Measurements from ENCODE around the gene ZNF710.

ZNF710 gene

DNA sequence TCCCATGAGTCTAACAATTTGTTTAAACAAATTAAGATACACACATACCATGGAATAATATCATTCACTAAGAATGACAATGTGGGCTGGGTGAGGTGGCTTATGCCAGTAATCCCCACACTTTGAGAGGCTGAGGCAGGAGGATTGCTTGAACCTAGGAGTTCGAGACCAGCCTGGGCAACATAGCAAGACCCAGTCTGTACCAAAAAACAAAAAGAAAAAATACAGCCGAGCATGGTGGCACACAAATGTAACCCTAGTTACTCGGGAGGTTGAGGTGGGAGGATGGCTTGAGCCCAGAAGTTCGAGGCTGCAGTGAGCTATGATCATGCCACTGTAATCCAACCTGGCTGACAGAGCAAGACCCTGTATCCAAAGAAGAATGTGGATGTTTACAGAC lies 4.0 kb upstream of the ZNF710 start:
- DNase-seq = no peak

DNA sequence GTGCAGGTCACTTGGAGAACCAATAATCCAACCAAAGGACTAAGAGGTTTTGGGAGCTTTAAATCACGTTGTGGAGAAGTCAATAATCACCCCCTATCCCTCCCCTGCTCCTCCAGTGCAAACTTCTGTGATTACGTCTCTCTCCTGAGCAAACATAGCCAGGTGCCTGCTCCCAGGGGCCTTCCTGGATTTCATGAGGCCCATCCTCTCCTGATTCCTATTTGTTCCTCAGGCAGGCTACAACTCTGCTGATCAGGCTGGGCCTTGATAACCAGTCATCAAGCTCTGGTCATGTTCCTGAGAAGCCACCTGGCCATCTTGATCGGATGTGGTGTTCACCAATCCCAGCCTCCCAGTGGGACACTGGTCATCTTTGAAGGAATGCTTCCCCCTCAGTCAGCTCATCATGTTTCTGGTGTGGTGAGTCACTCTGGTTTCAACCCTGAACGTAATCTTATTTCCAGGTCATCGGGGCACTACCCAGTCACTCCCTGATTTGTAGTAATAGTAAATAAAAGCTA lies 2.9 kb upstream of the ZNF710 start:
- DNase-seq = peak; percentile 44 to 56

DNA sequence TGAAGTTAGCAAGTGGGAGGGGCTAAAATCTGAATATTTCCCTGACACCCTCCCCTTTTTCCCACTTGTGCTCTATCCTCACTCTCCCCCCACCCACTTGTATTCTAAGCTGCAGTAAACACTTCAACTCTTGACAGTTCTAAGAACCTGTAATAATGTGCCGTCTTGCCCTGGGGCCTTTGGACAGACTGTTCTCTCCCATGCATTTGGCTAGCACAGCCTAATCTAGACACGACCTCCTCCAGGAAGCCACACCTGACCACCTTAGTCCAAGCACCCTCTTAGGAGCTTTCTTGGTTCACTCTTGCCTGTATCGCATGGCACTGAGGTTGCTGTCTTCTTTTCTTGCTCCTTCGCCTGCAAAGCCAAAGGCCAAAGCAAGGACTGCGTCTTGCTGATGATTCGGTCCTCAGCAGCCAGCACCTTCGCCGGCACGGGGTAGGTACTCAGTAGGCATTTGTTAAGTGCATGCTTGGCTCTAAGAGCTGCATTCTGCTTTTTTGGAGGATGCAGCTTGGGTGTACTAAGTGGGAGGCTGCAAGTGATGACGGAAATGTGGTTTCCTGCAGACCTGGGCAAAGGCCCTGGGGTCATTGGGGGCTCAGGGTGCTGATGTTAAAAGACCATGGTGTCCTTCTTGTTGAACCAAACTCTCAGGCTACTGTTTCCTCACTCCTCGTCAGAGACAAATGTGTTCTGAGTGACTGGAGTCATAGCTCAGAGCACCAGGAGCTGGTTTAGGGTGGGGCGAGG lies 2.0 kb upstream of the ZNF710 start:
- peak in 1 of 2 donors; percentile 13 for DNase-seq

DNA sequence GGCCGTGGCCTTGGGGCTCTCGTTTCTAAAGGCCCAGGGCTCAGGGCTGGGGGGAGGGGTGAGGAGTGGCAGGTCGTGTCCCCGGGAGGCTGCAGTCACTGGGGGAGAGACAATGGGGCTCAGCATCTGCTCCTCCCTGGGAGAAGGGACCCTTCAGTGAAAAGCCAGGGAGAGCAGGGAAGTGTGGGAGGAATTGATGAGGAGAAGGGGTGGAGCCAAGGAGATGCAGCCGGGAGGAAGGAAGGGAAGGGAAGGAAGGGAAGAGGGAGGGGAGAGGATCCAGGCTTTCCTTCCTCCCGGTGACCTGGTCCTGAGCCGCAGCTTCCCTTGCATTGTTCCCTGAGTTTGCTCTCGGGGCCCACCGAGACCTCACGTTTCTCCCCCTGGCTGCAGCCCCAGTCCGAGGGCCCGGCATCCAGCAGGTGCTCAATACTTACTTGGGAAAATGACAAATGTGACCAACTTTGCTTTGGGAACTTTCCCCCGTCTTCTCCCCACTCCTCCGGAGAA lies 1.4 kb upstream of the ZNF710 start:
- no peak for DNase-seq

DNA sequence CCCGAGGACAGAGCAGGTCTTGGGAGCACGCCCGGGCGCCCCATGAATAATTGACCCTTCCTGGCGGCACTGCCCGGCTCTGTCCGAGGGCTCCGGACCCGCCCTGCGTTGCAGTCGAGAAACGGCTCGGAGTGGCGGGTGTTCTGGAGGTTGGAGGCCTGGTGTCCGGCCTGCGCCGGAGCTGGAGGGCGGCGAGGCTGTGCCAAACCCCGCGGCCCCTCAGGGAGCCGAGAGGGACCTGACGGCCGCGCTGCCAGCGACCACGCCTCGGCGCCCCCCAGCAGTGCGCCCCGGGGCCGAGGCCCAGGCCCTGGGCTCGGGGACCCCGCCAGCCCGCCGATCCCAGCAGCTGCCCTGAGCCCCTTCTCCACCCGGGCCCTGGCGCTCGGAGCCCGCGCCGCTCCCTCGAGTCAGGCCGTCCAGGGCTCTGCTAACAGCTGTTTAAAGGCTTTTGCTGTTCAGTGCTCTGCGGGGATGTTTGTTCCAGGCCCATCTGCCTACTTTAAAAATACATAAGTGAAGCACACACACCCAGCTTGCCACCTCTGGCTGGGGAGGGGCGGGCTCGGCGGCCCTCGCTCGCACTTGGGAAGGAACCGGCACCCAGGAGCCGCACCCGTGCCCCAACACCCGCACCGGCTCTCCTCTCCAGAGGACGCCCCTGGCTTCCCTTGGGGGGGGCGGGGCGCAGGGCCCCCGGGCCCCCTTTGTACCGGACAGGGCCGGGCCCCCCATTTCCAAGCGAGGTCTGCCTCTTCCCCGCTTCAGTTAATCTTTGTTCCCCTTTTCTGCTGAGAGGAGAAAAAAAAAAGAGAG lies 730 bp upstream of the ZNF710 start:
- DNase-seq = peak in 1 of 2 donors; percentile 22

DNA sequence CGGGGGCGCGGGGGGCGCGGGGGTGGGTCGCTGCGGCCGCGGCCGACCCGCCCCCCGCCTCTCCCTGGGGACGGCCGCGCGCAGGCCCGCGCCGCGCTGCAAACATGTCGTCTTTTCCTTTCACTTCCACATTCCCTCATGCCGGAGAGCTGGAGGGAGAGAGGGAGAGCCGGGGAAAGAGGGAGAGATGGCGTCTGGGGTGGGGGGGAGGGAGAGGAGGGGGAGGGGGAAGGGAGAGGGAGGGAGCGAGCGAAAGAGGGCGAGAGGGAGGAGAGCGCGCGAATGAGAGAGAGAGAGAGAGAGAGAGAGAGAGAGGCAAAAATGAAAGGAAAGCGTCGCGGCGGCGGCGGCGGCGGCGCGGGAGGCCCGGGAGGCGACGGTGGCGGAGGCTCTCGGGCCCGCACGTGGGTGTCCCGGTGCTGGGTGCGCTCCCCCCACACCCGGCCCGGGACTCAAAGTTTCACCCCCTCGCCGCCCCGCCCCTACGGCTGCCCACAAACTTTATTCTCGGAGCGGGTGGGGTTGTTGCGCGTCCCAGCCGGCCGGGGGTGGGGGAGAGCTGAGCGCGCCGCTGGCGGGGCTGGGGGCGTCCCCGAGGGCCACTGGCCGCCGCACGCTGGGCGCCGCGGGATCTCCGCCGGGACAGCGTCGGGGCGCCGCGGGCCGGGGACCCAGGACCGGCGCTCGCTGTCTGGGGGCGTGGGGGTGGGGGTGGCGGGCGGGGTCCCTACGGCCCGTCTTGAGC lies 731 bp downstream of the ZNF710 start:
- peak; percentile 54 to 70 for DNase-seq

DNA sequence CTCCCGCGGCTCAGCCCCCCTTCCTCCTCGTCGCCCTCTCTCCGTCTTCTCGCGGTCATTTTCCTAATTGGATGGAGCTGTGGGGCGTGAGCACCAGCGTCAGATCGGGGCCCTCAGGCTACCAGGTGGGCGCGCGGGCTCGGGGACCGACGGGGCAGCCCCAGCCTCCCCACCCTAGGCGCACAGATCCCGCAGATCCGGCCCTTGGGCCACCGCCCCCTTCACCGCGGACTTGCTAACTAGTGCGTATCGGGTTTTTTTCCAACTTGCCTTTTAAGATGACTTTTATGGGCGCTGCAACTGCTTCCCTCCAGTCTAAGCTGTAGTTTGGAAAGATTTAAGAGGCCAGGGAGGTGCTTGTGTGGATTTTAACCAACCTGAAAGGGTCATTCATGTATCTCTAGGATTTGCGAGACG lies 1.3 kb downstream of the ZNF710 start:
- DNase-seq = peak; percentile 34 to 57

DNA sequence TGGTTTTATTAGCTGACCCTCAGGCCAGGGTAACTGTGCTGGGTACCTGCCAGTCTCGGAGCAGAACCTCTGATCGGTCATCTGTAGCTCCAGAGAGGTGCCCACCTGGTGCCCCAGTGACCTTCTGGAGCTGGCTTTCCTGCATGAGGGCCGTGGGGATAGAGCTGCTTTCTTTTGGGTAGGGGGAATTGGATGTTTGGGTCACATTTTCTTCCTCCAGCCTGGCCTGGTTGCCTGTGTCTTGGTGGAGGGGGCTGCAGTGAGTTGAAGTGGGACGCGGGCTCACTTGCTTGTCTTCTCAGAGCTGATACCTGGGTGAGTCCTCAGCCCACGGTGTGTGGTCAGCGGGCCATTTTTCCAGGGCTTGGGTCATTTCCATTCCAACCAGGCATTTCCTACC lies 2.6 kb downstream of the ZNF710 start:
- no peak for DNase-seq

DNA sequence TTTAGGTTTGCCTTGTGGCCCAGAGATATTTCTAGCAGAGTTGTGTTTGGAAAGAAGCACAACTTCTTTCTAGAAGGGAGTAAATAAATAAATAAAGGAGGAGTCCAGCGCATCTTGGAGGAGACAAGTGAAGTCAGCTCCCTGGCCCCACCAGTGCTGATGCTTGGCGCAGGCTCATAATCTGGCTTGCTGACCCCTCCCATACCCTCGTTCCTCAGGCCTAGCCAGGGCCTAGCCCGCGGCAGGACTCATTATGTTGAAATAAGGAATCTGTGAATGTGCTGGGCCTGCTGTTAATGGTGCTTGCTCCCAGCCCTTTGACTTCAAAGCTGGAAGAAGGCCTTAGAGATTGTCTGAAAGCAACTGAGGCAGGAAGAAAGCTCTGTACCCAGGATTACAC lies 3.1 kb downstream of the ZNF710 start:
- DNase-seq = no peak

DNA sequence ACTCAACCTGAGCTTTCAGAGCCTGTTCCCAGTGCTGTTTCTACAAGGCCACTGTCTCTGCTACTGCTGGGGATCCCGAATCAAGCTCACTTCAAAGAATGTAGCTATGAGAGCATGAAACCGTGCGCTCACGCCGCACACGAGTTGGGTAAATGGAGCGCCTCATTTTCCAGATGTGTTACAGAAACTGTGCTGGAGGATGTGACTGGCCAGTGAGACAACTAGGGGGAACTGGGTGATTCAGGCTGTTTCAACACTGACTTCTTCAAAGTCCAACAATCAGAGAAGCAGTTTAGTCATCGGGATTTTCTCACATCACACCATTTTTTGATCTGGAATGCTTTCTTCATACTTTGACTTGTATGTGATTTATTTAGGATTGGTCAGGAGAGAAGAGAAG lies 3.5 kb downstream of the ZNF710 start:
- peak; percentile 94 to 96 for DNase-seq

DNA sequence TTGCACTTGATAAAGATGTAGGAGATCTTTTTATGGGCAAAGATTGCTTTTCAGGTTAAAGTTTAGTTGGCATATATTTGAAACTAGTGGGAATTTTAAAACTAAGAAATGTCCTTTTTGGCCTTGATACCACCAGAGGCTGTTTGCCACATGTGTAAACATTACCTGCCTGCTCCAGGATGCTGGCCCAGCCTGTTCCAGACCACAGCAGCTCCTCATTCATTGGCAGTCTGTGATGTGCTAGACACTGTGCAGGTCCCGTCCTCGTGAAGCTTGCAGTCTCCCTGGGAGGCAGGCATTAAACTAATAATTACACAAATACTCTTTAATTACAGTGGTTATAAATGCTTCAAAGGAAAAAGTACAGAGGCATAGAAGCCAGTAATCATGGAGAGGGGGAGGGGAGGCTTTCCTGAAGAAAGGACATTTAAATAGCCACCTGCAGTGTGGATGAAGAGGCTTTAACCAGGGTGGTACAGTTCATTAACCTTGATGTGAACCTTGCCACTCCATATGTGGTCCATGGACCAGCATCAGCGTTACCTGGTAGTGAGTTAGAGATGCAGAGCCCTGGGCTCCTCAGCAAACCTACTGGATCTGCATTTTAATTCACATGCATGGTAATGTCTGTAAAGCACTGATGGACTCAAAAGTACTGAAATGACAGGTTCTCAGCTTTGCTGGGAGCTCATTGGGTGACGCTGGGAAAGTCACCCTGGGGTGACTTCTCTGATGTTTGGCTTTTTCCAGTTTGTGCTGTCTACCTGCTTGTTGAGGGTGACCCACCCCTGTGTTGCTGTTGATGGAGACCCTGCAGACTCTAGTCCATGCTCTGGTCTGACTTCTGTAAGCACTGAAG lies 5.3 kb downstream of the ZNF710 start:
- DNase-seq = no peak

DNA sequence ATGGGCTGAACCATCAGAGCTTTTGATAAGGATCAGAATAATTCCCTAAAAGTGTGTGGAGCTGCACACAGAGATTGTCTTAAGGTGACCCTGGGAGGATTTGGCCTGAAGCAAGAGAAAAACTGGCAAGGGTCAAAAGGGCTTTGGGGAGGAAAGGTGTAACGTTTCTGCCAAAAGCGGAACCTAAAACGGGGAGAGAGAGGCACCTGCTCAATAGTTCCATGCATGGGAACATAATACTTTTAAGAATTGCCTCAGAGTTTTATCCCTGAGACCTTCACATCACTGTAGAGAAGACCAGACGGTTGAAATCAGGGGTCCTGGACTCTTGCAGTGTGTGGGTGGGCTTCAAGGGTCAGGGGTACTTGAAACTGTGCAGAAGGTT lies 5.9 kb downstream of the ZNF710 start:
- DNase-seq = no peak

DNA sequence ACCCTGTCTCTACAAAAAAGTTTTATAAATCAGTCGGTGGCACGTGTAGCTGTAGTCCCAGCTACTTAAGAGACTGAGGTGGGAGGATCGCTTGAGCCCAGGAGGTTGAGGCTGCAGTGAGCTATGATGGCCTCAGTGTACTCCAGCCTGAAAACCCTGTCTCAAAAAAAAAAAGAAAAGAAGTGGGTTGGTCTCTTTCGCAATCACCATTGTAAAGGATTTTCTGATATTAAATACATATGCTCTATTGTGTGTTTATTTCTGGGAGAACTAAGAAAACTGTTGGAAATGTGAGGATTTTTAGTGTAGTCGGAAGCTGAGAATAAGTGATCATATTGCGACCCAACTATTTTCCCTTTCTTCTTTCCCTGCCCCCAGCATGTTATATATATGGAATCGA lies 7.5 kb downstream of the ZNF710 start:
- no peak for DNase-seq

DNA sequence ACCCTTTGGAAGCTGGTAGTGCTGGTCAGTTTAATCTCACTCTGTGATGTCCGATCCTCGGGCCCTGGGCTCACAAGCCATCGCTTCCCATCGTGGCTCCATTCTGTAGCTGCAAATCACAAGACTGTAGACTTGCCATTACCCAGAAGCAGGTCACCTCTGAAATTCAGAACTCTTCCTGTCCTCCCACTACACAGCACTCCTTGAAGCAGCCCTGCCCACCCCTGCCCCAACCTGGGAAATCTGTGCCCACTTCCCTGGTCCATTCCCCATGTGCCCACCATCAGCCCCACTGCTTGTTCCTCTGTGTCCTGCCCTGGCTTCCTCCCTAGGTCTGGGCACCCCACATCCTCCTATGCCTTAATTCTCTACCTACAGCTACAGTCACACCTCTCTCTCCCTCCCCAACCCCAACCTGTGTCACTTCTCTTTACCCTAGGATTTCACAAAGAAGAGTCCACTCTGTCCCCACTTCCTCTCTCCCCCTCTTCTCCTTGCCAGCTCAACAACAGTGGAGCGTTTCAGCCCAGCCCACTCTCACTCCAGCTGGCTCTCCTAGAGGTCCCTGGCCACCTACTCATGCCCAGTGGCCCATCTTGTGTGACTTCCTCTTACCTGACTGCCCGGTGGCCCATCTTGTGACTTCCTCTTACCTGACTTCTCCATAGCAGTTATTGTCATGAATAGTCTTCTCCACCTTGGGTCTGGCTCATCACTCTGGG lies 8.3 kb downstream of the ZNF710 start:
- peak; percentile 44 to 56 for DNase-seq

DNA sequence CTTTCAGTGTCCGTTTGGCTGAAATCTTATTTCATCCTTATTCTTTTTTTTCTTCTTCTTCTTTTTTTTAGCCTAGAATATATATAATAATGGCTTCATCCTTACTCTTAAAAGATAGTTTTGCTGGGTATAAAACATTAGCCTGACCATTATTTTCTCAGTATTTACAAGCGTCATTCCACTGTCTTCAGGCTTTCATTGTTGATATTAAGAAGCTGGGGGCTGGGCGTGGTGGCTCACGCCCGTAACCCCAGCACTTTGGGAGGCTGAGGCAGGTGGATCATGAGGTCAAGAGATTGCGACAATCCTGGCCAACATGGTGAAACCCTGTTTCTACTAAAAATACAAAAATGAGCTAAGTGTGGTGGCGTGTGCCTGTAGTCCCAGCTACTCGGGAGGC lies 10.6 kb downstream of the ZNF710 start:
- no peak for DNase-seq

DNA sequence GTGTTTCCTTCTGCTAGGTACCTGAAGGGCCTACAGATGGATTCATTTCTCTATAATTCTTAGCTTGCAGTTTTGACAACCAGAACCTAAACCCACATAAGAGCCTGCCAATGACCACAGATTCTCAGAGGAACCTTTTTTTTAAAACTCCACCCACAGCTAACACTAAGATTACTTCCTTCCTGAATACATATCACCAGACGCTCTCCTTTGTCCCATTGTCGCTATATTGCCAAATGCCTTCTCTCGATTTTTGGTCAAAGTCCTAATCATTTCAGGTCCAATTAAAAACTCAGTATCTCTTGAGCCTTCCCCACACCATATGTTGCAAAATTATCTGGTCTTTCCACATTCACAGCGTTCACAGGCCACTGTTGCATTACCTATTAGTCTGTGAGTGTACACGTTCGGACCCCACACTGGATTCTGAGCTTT lies 12.4 kb downstream of the ZNF710 start:
- peak; percentile 81 to 86 for DNase-seq

DNA sequence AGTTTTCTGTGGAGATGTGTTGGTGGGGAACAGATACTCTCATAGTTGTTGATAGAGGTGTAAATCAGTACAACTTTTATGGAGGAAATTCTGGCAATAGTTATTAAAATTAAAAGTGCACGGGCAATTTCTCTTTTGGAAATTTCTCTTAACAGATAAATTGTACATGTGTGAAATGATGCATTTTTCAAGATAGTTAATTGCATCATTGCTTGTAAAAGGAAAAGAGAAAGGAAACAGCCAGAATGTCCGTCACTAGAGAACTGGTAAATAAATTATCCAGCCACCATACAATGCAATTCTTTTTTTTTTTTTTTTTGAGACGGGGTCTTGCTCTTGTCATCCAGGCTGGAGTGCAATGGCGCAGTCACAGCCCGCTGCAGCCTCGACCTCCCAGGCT lies 14.2 kb downstream of the ZNF710 start:
- DNase-seq = no peak

DNA sequence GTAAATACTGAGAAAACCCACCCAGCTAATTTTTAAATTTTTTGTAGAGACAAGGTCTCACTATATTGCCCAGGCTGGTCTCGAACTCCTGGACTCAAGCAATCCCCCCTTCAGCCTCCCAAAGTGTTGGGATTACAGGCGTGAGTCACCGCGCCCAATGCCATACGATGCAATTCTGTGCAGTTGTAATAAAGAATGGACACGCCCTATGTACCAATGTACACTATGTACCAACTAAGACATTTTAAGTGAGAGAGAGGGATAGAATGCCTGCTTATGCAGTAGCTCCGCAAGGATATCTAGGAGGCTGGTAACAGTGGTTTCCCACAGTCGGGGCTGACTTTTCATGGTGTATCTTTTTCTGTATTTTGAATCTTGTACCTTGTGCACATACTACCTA lies 14.6 kb downstream of the ZNF710 start:
- DNase-seq = peak in 1 of 2 donors; percentile 44

DNA sequence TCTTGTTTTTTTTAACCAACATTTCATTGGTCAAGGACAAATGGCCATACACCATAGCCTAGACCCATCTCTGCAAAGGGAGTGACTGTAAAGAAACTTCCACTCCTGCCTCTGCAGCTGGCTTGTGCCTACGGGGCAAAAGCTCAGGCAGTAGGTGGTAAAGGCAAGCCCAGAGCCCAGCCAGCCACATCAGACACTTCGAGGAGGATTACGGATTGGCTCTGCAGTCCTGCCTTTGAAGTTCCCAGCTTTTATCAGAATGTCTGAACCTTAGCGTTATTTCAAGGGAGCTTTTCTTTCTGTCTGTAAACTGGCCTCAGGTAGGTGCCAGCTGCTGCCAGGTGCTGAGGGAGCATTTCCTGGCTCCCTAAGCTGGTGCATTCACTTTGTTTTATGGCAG lies 15.6 kb downstream of the ZNF710 start:
- DNase-seq = no peak

DNA sequence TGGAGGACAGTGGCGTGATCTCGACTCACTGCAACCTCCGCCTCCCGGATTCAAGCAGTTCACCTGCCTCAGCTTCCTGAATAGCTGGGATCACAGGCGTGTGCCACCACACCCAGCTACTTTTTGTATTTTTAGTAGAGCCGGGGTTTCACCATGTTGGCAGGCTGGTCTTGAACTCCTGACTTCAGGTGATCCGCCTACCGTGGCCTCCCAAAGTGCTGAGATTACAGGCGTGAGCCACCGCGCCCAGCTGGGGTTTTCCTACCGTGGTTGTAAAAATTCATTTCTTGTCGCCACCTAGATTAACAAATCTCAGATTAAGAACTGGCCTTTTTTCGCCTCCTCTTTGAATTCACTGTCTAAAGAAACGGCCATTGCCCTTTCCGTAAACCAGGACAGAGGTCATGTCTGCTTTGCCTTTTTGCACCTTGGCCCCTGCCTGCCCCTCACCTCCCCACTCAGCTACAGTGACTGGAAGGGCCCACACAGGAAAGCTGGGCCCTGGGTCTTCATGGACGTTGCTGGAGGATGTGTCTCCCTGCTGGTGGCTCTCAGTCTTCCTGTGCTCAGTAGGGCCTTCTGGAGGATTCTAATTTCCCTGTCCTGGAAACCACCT lies 17.2 kb downstream of the ZNF710 start:
- no peak for DNase-seq

DNA sequence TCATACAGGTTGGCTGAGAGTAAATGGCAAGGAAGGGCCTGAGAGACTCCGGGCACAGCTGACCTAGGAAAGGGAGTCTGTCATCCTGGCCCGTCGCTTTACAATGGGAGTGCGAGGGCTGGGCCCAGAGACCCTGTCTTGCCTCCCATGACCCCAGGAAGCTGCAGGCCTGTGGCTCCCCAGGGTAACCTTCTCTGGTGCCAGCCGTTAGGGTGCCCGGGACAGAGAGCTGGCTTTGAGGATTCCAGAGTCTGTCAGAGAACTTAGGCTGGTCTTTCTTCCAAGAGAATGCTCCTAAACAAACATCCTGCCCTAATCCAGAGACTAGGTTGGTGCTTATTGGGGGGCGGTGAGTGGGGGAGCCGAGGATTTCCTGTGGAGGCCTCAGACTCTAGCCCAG lies 18.5 kb downstream of the ZNF710 start:
- DNase-seq = no peak

All from inflammatory macrophage (primary cell).